Measurements from ENCODE around the gene RAB31.

DNA sequence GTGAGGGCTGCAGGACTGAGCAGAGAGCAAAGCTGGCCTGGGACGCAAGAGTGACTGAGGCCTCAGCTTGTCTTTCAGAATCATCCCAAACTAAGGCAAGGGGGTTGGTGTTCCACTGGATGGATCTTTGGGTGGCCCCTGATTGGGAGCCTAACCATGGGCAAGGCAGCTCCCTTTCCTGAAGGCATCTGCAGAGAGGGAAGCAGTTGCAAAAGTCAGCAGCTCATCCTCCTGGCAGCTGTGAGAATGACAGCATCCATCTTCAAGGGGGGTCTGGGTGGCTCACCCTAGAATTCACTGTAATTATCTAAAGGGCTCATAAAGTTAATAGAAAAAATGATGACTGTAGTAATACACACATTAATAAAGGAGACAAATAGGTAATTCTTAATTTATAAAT, 46.5 kb upstream of the RAB31 start:
- TF ChIP-seq, protein P1, sequence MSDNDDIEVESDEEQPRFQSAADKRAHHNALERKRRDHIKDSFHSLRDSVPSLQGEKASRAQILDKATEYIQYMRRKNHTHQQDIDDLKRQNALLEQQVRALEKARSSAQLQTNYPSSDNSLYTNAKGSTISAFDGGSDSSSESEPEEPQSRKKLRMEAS (CRISPR knock-in tag; IDR thresholded peaks at IDR 0.05) = no peak
- TF ChIP-seq TCF7 (CRISPR knock-in tag; IDR thresholded peaks at IDR 0.05; ENCODE audit: low read depth) (no peak), SP1 (CRISPR knock-in tag; conservative IDR thresholded peaks at IDR 0.05) (no peak), CREB1 (CRISPR knock-in tag; IDR thresholded peaks at IDR 0.05) (no peak), NR3C1 (CRISPR knock-in tag; conservative IDR thresholded peaks at IDR 0.05; ENCODE audit: low read depth) (no peak), ETV6 (CRISPR knock-in tag; IDR thresholded peaks at IDR 0.05) (no peak), NFYB (CRISPR knock-in tag; conservative IDR thresholded peaks at IDR 0.05; ENCODE audit: low read depth) (no peak)
- TF ChIP-seq, protein P2, sequence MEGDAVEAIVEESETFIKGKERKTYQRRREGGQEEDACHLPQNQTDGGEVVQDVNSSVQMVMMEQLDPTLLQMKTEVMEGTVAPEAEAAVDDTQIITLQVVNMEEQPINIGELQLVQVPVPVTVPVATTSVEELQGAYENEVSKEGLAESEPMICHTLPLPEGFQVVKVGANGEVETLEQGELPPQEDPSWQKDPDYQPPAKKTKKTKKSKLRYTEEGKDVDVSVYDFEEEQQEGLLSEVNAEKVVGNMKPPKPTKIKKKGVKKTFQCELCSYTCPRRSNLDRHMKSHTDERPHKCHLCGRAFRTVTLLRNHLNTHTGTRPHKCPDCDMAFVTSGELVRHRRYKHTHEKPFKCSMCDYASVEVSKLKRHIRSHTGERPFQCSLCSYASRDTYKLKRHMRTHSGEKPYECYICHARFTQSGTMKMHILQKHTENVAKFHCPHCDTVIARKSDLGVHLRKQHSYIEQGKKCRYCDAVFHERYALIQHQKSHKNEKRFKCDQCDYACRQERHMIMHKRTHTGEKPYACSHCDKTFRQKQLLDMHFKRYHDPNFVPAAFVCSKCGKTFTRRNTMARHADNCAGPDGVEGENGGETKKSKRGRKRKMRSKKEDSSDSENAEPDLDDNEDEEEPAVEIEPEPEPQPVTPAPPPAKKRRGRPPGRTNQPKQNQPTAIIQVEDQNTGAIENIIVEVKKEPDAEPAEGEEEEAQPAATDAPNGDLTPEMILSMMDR (IDR thresholded peaks at IDR 0.05) = no peak
- TF ChIP-seq, protein P3, sequence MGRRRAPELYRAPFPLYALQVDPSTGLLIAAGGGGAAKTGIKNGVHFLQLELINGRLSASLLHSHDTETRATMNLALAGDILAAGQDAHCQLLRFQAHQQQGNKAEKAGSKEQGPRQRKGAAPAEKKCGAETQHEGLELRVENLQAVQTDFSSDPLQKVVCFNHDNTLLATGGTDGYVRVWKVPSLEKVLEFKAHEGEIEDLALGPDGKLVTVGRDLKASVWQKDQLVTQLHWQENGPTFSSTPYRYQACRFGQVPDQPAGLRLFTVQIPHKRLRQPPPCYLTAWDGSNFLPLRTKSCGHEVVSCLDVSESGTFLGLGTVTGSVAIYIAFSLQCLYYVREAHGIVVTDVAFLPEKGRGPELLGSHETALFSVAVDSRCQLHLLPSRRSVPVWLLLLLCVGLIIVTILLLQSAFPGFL (CRISPR knock-in tag; IDR thresholded peaks at IDR 0.05; ENCODE audit: borderline replicate concordance) = no peak
- TF ChIP-seq, protein P4, sequence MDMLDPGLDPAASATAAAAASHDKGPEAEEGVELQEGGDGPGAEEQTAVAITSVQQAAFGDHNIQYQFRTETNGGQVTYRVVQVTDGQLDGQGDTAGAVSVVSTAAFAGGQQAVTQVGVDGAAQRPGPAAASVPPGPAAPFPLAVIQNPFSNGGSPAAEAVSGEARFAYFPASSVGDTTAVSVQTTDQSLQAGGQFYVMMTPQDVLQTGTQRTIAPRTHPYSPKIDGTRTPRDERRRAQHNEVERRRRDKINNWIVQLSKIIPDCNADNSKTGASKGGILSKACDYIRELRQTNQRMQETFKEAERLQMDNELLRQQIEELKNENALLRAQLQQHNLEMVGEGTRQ (CRISPR knock-in tag; IDR thresholded peaks at IDR 0.05) = no peak
- TF ChIP-seq, protein P5, sequence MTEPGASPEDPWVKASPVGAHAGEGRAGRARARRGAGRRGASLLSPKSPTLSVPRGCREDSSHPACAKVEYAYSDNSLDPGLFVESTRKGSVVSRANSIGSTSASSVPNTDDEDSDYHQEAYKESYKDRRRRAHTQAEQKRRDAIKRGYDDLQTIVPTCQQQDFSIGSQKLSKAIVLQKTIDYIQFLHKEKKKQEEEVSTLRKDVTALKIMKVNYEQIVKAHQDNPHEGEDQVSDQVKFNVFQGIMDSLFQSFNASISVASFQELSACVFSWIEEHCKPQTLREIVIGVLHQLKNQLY (CRISPR knock-in tag; IDR thresholded peaks at IDR 0.05) = no peak
- TF ChIP-seq, protein P6, sequence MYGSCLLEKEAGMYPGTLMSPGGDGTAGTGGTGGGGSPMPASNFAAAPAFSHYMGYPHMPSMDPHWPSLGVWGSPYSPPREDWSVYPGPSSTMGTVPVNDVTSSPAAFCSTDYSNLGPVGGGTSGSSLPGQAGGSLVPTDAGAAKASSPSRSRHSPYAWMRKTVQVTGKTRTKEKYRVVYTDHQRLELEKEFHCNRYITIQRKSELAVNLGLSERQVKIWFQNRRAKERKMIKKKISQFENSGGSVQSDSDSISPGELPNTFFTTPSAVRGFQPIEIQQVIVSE (CRISPR knock-in tag; IDR thresholded peaks at IDR 0.05; ENCODE audit: borderline replicate concordance) = no peak
- TF ChIP-seq, protein P7, sequence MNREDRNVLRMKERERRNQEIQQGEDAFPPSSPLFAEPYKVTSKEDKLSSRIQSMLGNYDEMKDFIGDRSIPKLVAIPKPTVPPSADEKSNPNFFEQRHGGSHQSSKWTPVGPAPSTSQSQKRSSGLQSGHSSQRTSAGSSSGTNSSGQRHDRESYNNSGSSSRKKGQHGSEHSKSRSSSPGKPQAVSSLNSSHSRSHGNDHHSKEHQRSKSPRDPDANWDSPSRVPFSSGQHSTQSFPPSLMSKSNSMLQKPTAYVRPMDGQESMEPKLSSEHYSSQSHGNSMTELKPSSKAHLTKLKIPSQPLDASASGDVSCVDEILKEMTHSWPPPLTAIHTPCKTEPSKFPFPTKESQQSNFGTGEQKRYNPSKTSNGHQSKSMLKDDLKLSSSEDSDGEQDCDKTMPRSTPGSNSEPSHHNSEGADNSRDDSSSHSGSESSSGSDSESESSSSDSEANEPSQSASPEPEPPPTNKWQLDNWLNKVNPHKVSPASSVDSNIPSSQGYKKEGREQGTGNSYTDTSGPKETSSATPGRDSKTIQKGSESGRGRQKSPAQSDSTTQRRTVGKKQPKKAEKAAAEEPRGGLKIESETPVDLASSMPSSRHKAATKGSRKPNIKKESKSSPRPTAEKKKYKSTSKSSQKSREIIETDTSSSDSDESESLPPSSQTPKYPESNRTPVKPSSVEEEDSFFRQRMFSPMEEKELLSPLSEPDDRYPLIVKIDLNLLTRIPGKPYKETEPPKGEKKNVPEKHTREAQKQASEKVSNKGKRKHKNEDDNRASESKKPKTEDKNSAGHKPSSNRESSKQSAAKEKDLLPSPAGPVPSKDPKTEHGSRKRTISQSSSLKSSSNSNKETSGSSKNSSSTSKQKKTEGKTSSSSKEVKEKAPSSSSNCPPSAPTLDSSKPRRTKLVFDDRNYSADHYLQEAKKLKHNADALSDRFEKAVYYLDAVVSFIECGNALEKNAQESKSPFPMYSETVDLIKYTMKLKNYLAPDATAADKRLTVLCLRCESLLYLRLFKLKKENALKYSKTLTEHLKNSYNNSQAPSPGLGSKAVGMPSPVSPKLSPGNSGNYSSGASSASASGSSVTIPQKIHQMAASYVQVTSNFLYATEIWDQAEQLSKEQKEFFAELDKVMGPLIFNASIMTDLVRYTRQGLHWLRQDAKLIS (CRISPR knock-in tag; IDR thresholded peaks at IDR 0.05; ENCODE audit: borderline replicate concordance) = no peak

Data from WTC11 (cell line).